ENCODE data around the gene SLIT3.
A peak's percentile ranks its signal among the peaks of the same experiment; 100 is the strongest.

SLIT3 gene

GRCh38 chr5:169341556-169341955 lies 40.6 kb upstream of the SLIT3 start:
- H3K27me3 ChIP-seq (replicated peaks): no peaks in the 10 kb centered on the region
- no peaks in the 10 kb centered on the region for H3K36me3 ChIP-seq (replicated peaks)
- DNase-seq: no peak
- no peak for TF ChIP-seq CTCF (IDR thresholded peaks at IDR 0.05; ENCODE audit: low read depth, low read length, missing control alignments)
- H3K27ac ChIP-seq: no peak overlapping the region
- in situ Hi-C loops (cut with HindIII; ENCODE audit: low pct_ligation_motif_present, low sequenced_read_pairs): no loop called here
- no peak overlapping the region for H3K4me3 ChIP-seq (ENCODE audit: low read depth, low read length)

GRCh38 chr5:169339869-169340268 lies 38.9 kb upstream of the SLIT3 start:
- no peak for TF ChIP-seq CTCF (IDR thresholded peaks at IDR 0.05; ENCODE audit: low read depth, low read length, missing control alignments)
- Histone ChIP-seq H3K27me3 (replicated peaks) (no peaks in the 10 kb centered on the region), H3K36me3 (replicated peaks) (no peaks in the 10 kb centered on the region), H3K27ac (no peak overlapping the region), H3K4me3 (ENCODE audit: low read depth, low read length) (no peak overlapping the region)
- no peak for DNase-seq
- in situ Hi-C loops (cut with HindIII; ENCODE audit: low pct_ligation_motif_present, low sequenced_read_pairs): no loop called here

- in situ Hi-C loops (cut with HindIII; ENCODE audit: low pct_ligation_motif_present, low sequenced_read_pairs): no loop called here
- Histone ChIP-seq H3K27me3 (replicated peaks) (no peaks in the 10 kb centered on the region), H3K36me3 (replicated peaks) (no peaks in the 10 kb centered on the region), H3K4me3 (ENCODE audit: low read depth, low read length) (no peak overlapping the region), H3K27ac (no peak overlapping the region)
- no peak for TF ChIP-seq CTCF (IDR thresholded peaks at IDR 0.05; ENCODE audit: low read depth, low read length, missing control alignments)
- DNase-seq: no peak
Observed at GRCh38 chr5:169336242-169336641, 35.3 kb upstream of the SLIT3 start.

DNA sequence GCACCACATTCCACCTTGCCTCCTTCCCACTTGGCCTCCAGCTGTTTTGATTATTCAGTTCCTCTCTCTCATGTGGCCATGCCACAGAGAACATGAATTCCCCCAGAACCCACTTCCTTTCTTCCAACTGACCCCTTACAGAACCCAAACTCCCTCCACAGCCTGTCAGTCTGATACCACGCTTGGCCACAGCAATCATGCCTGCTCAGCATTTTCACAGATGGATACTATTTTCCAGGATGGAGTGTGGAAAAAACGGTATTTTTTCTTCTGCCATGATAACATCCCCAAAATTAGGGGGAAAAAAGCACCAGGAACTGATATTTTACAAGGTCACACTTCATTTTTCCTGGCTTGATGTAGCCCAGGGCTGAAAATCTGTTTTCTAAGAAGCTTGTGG lies 34.9 kb upstream of the SLIT3 start:
- TF ChIP-seq CTCF (IDR thresholded peaks at IDR 0.05; ENCODE audit: low read depth, low read length, missing control alignments): no peak
- H3K4me3 ChIP-seq (ENCODE audit: low read depth, low read length): no peak overlapping the region
- no peak overlapping the region for H3K27ac ChIP-seq
- H3K27me3 ChIP-seq (replicated peaks): no peaks in the 10 kb centered on the region
- no peak for DNase-seq
- in situ Hi-C loops (cut with HindIII; ENCODE audit: low pct_ligation_motif_present, low sequenced_read_pairs): no loop called here
- no peaks in the 10 kb centered on the region for H3K36me3 ChIP-seq (replicated peaks)

DNA sequence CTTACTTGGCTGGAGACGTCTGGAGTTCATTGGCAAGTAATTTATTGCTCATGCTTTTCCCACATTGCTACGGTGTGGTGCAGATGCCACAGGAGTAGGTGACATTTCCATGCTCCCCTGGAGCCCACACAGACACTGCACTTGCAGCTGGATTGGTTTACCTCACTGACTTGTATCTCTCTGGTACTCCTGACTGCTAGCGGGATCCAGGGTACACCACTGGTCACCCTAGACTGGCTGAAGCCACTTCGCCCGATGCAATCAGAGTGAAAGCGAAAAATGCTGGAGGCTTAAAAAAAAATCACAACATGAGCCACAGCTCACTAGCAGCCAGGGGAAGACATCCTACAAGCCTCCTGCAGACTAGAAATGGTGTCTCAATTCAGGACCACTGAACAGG lies 32.6 kb upstream of the SLIT3 start:
- no peak overlapping the region for H3K27ac ChIP-seq
- in situ Hi-C loops (cut with HindIII; ENCODE audit: low pct_ligation_motif_present, low sequenced_read_pairs): no loop called here
- no peak for TF ChIP-seq CTCF (IDR thresholded peaks at IDR 0.05; ENCODE audit: low read depth, low read length, missing control alignments)

DNA sequence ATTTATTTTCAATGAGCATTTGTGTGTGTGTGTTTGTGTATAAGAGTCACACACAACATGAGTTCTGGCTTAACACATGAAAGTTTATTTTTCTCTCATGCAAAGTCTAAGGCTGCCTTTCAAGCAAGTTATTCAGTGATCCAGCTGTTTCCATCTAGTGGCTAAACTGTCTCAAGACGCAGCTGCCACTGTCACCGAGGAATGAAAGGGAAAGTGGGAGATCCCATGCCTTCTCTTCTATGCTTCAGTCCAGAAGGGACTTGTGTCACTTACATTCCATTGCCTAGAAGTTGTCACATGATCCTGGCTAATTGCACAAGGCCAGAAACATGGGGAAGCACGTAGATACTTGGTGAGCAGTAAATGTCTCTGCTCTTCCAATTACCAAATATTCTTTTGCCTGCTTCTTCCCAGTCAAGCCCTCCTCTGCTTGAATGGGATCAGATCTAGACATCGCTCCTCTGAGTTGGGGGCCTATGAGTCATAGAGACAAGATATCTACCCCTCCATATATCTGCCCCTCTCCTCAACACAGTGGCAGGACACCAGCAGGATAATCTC lies 30.4 kb upstream of the SLIT3 start:
- no peak overlapping the region for H3K4me3 ChIP-seq (ENCODE audit: low read depth, low read length)
- H3K27ac ChIP-seq: no peak overlapping the region
- peak; percentile 17 for TF ChIP-seq CTCF (IDR thresholded peaks at IDR 0.05; ENCODE audit: low read depth, low read length, missing control alignments)
- H3K36me3 ChIP-seq (replicated peaks): no peaks in the 10 kb centered on the region
- DNase-seq: no peak
- no peaks in the 10 kb centered on the region for H3K27me3 ChIP-seq (replicated peaks)
- in situ Hi-C loops (cut with HindIII; ENCODE audit: low pct_ligation_motif_present, low sequenced_read_pairs): no loop called here

More for the DNA sequence above, 32.6 kb upstream of the SLIT3 start:
- no peak for DNase-seq
- no peaks in the 10 kb centered on the region for H3K36me3 ChIP-seq (replicated peaks)
- H3K4me3 ChIP-seq (ENCODE audit: low read depth, low read length): no peak overlapping the region
- no peaks in the 10 kb centered on the region for H3K27me3 ChIP-seq (replicated peaks)
